HepG2 (cell line): ENCODE measurements around the gene CDK9. TPM values are rescaled to one million over a fixed set of nuclear protein-coding genes. Genes with fewer than 3 reads are reported as not detected.

ENCODE experiments used
- HNRNPL ChIP-seq: fragments of 200-400 bp; formaldehyde crosslinking; IDR thresholded peaks from 2 replicates; pipeline ENCODE4 v1.6.1; 2017; ENCODE audit warnings: mild to moderate bottlenecking, low read depth, low read length
- MED8 ChIP-seq: sonication (generic); formaldehyde crosslinking; IDR thresholded peaks from 2 replicates; pipeline ENCODE4 v1.8.1; 2023; ENCODE audit warnings: mild to moderate bottlenecking, missing genetic modification reagents; ENCODE audit not compliant: insufficient replicate concordance
- POLR2AphosphoS2 ChIP-seq: IDR thresholded peaks from 2 replicates; pipeline ENCODE4 v1.6.1; 2011; ENCODE audit warnings: low read depth, low read length, improper control_type of control experiment
- SNRNP70 ChIP-seq: fragments of 200-400 bp; formaldehyde crosslinking; IDR thresholded peaks from 2 replicates; pipeline ENCODE4 v1.6.1; 2017; ENCODE audit warnings: mild to moderate bottlenecking, low read depth, low read length, moderate library complexity
- SP140L ChIP-seq: sonication (generic); formaldehyde crosslinking; IDR thresholded peaks from 2 replicates; pipeline ENCODE4 v1.4.0; 2020; ENCODE audit warnings: missing genetic modification reagents, borderline replicate concordance
- SP4 ChIP-seq: sonication (generic); formaldehyde crosslinking; IDR thresholded peaks from 2 replicates; pipeline ENCODE4 v1.8.1; 2023; ENCODE audit warnings: mild to moderate bottlenecking, missing genetic modification reagents
- THAP9 ChIP-seq: sonication (generic); formaldehyde crosslinking; IDR thresholded peaks from 2 replicates; pipeline ENCODE4; 2020; ENCODE audit warnings: missing genetic modification reagents, mild to moderate bottlenecking, borderline replicate concordance
- ZHX2 ChIP-seq, 2 experiments: sonication (generic) in 1 of 2; formaldehyde crosslinking in 1 of 2; IDR thresholded peaks; 2 replicates each; pipeline versions ENCODE4 v1.6.1 to v1.9.0; 2014 to 2022; ENCODE audit warnings: antibody characterized with exemption in 1 of 2, borderline replicate concordance in 1 of 2, inconsistent platforms in 1 of 2, low read depth in 1 of 2, missing genetic modification reagents in 1 of 2
- ZNF354B ChIP-seq: sonication (generic); formaldehyde crosslinking; IDR thresholded peaks from 2 replicates; pipeline ENCODE4 v1.8.0; 2022; ENCODE audit warnings: mild to moderate bottlenecking, missing genetic modification reagents
- ZNF44 ChIP-seq: sonication (generic); formaldehyde crosslinking; IDR thresholded peaks from 2 replicates; pipeline ENCODE4 v1.5.1; 2020; ENCODE audit warnings: mild to moderate bottlenecking, missing genetic modification reagents
- ZNF577 ChIP-seq: sonication (generic); formaldehyde crosslinking; IDR thresholded peaks from 2 replicates; pipeline ENCODE4 v1.4.0; 2020; ENCODE audit warnings: mild to moderate bottlenecking, low read depth, missing genetic modification reagents, borderline replicate concordance
- ZNF670 ChIP-seq: sonication (generic); formaldehyde crosslinking; IDR thresholded peaks from 2 replicates; pipeline ENCODE4 v1.8.0; 2022; ENCODE audit warnings: mild to moderate bottlenecking, missing genetic modification reagents, borderline replicate concordance
- polyA plus RNA-seq, 8 experiments: library from polyadenylated mRNA; depleted of rRNA in 3 of 8; stranded (reverse) in 7 of 8; unstranded in 1 of 8; fragments of >200 nt; fragmentation: Illumina TruSeq in 4 of 8; extraction: Trizol in 4 of 8; gene quantifications; 2 replicates each; pipeline versions ENCODE4 v1.2.1 to v1.2.3, GENCODE V29; 2011 to 2016; ENCODE audit warnings: low read depth in 4 of 8, missing spikeins in 1 of 8, mixed read lengths in 1 of 8; ENCODE audit not compliant: insufficient read depth in 1 of 8
- total RNA-seq, 5 experiments: library from RNA; depleted of rRNA; stranded (reverse); fragments of >200 nt; fragmentation: Illumina TruSeq; extraction: Trizol; gene quantifications; 2 replicates each; pipeline ENCODE4 v1.2.3, GENCODE V29; 2016; ENCODE audit warnings: low read depth in 1 of 5

The CDK9 gene
- total and polyA plus RNA-seq, 2 of the 13 experiments (the other 11 are each of a cell fraction or from before 2014, with no cell fraction given), result 16.8 to 21.5 TPM

- TF ChIP-seq POLR2AphosphoS2, result no peak
- TF ChIP-seq THAP9, result peak; percentile 51; the same call in 1 of the 2 replicates
- TF ChIP-seq SP140L, result no peak
- TF ChIP-seq SNRNP70, result no peak
- TF ChIP-seq ZNF354B, result no peak
- TF ChIP-seq ZHX2 (IDR thresholded peaks at IDR 0.05; ENCODE audit: low read depth), result no peak
- TF ChIP-seq ZHX2 (CRISPR knock-in tag; IDR thresholded peaks at IDR 0.05; ENCODE audit: borderline replicate concordance), result no peak
- TF ChIP-seq ZNF670 (CRISPR knock-in tag), result no peak
- TF ChIP-seq MED8 (CRISPR knock-in tag), result peak; percentile 28
- no peak; the same call in 1 of the 2 replicates for TF ChIP-seq HNRNPL
- TF ChIP-seq ZNF577, result no peak
- TF ChIP-seq ZNF44 (CRISPR knock-in tag), result no peak
- TF ChIP-seq SP4 (CRISPR knock-in tag), result peak; percentile 92
Observed at GRCh38 chr9:127802576-127803443, 17.0 kb downstream of the CDK9 start, which contains the start of gene FPGS (continued).
